Testis (tissue), 3 donors: ENCODE data around the gene NRXN3. TPM values are rescaled to one million over a fixed set of nuclear protein-coding genes. Genes with fewer than 3 reads are reported as not detected.

Experiments
- DNase-seq: peaks from one replicate; pipeline ENCODE4 v3.0.0-alpha.2; 2019
- H3K27ac ChIP-seq, 2 donors: fragments of 200-600 bp; sonication (generic); one replicate each; pipeline ENCODE4 v1.5.1; 2019
- H3K27me3 ChIP-seq: fragments of 200-600 bp; sonication (generic); one replicate; pipeline ENCODE4 v1.5.1; 2019
- H3K36me3 ChIP-seq: fragments of 200-600 bp; sonication (generic); one replicate; pipeline ENCODE4 v1.5.1; 2017; ENCODE audit warnings: low read depth; ENCODE audit errors: missing control alignments
- H3K4me1 ChIP-seq: fragments of 200-600 bp; sonication (generic); one replicate; pipeline ENCODE4 v1.5.1; 2019
- H3K4me3 ChIP-seq, 2 donors: fragments of 200-600 bp; sonication (generic); one replicate each; pipeline ENCODE4 v1.5.1; 2017 to 2019
- H3K9me3 ChIP-seq: fragments of 200-600 bp; sonication (generic); one replicate; pipeline ENCODE4 v1.5.1; 2017
- CTCF ChIP-seq, 3 experiments: fragments of 450-650 bp in 2 of 3; fragments of 200-600 bp in 1 of 3; sonication (generic) in 1 of 3; IDR thresholded peaks; one replicate each; pipeline ENCODE4 v1.5.1; 2016 to 2019; ENCODE audit warnings: antibody characterized with exemption in 3 of 3, mild to moderate bottlenecking in 2 of 3, moderate library complexity in 1 of 3
- POLR2A ChIP-seq: fragments of 450-650 bp; IDR thresholded peaks from one replicate; pipeline ENCODE4 v1.6.1; 2017; ENCODE audit warnings: antibody characterized with exemption, mild to moderate bottlenecking, moderate library complexity
- WGBS, 2 donors: methylation state at CpG; one replicate each; pipeline ENCODE4 v1.1.5; 2018; 5-methylcytosine and 5-hydroxymethylcytosine counted together
- intact Hi-C: fragments of 100-400 bp; cut with DNase I; formaldehyde crosslinking; loops from one replicate; pipeline ENCODE4 v1.15.1; 2023; ENCODE audit warnings: low total_unique reads
- polyA plus RNA-seq: library from polyadenylated mRNA; stranded (reverse); fragments of 350-450 nt; fragmentation: Illumina TruSeq; extraction: RNeasy Lipid Tissue Mini Kit (QIAGEN cat#74804); gene quantifications from one replicate; pipeline ENCODE4 v1.2.3, GENCODE V29; 2014; ENCODE audit warnings: low read depth, low replicate concordance; ENCODE audit not compliant: insufficient read depth
- total RNA-seq, 2 donors: library from RNA; depleted of rRNA; stranded (reverse); fragments of >200 nt; gene quantifications; one replicate each; pipeline ENCODE4 v1.2.3, GENCODE V29; 2016

NRXN3 gene
- total and polyA plus RNA-seq, 3 donors from 2014 or later: 3.5 to 8.0 (median 3.9) TPM

- WGBS, 2 donors: 95% methylated on average over 1 of the region's 1 CpG
- no peak for DNase-seq
- Histone ChIP-seq H3K4me3 (no peak overlapping the region), H3K36me3 (no peaks in the 10 kb centered on the region), H3K27me3 (no peaks in the 10 kb centered on the region), H3K9me3 (no peaks in the 10 kb centered on the region), H3K27ac (no peak overlapping the region), H3K4me1 (no peaks in the 10 kb centered on the region)
- TF ChIP-seq CTCF (IDR thresholded peaks at IDR 0.05) (no peak), POLR2A (no peak)
- intact Hi-C loops: no loop called here
Measured at GRCh38 chr14:79540394-79540793, 1370.2 kb downstream of the NRXN3 start.

GRCh38 chr14:79542121-79542520 is 1371.9 kb downstream of the NRXN3 start:
- H3K4me3 ChIP-seq: no peak overlapping the region
- TF ChIP-seq POLR2A: no peak
- no peak for TF ChIP-seq CTCF (IDR thresholded peaks at IDR 0.05)
- H3K27me3 ChIP-seq: no peaks in the 10 kb centered on the region
- intact Hi-C loops: no loop called here
- no peak for DNase-seq
- no peak overlapping the region for H3K27ac ChIP-seq
- 32 to 41% methylated on average over 3 of the region's 3 CpGs for WGBS, 2 donors
- H3K4me1 ChIP-seq: no peaks in the 10 kb centered on the region
- H3K36me3 ChIP-seq: no peaks in the 10 kb centered on the region
- H3K9me3 ChIP-seq: no peaks in the 10 kb centered on the region

GRCh38 chr14:79543348-79543747 is 1373.2 kb downstream of the NRXN3 start:
- Histone ChIP-seq H3K4me1 (no peaks in the 10 kb centered on the region), H3K4me3 (no peak overlapping the region), H3K27me3 (no peaks in the 10 kb centered on the region), H3K9me3 (no peaks in the 10 kb centered on the region), H3K36me3 (no peaks in the 10 kb centered on the region), H3K27ac (peak overlapping the region in 1 of 2 donors; percentile 54)
- WGBS, 2 donors: 68 to 73% methylated on average over 1 of the region's 1 CpG
- DNase-seq: no peak
- TF ChIP-seq CTCF (IDR thresholded peaks at IDR 0.05) (no peak), POLR2A (no peak)
- intact Hi-C loops: no loop called here

GRCh38 chr14:79543967-79544697 is 1374.0 kb downstream of the NRXN3 start:
- no peaks in the 10 kb centered on the region for H3K36me3 ChIP-seq
- H3K27me3 ChIP-seq: no peaks in the 10 kb centered on the region
- H3K4me1 ChIP-seq: no peaks in the 10 kb centered on the region
- H3K9me3 ChIP-seq: no peaks in the 10 kb centered on the region
- no peak overlapping the region for H3K27ac ChIP-seq
- TF ChIP-seq CTCF (IDR thresholded peaks at IDR 0.05) (peak in 2 of 3 experiments; percentile 22 to 40), POLR2A (no peak)
- no peak overlapping the region for H3K4me3 ChIP-seq
- intact Hi-C loops: no loop called here
- DNase-seq: peak; percentile 15
- 68 to 81% methylated on average over 7 of the region's 7 CpGs for WGBS, 2 donors

GRCh38 chr14:79544698-79545070 is 1374.5 kb downstream of the NRXN3 start:
- Histone ChIP-seq H3K4me1 (no peaks in the 10 kb centered on the region), H3K9me3 (no peaks in the 10 kb centered on the region), H3K36me3 (no peaks in the 10 kb centered on the region), H3K27ac (no peak overlapping the region), H3K4me3 (no peak overlapping the region), H3K27me3 (no peaks in the 10 kb centered on the region)
- intact Hi-C loops: no loop called here
- TF ChIP-seq CTCF (IDR thresholded peaks at IDR 0.05) (no peak), POLR2A (no peak)
- no peak for DNase-seq
- WGBS, 2 donors: 64 to 80% methylated on average over 1 of the region's 1 CpG
